NB4 (cell line): ENCODE results near the gene CDRT15.

ENCODE experiments used
- MYC ChIP-seq: IDR thresholded peaks from 2 replicates; pipeline ENCODE4 v1.6.1; 2011; ENCODE audit warnings: low read depth, low read length
- POLR2A ChIP-seq: IDR thresholded peaks from 2 replicates; pipeline ENCODE4 v1.6.1; 2011; ENCODE audit warnings: mild to moderate bottlenecking; ENCODE audit not compliant: insufficient read length; ENCODE audit errors: extremely low read depth
- TF ChIP-seq, protein P1 (sequence below): IDR thresholded peaks from one replicate; pipeline ENCODE4 v1.5.1; 2012; ENCODE audit warnings: low read depth, low read length
- TF ChIP-seq, protein P2 (sequence below): IDR thresholded peaks from 2 replicates; pipeline ENCODE4 v1.6.1; 2011; ENCODE audit warnings: low read depth, low read length

DNA sequence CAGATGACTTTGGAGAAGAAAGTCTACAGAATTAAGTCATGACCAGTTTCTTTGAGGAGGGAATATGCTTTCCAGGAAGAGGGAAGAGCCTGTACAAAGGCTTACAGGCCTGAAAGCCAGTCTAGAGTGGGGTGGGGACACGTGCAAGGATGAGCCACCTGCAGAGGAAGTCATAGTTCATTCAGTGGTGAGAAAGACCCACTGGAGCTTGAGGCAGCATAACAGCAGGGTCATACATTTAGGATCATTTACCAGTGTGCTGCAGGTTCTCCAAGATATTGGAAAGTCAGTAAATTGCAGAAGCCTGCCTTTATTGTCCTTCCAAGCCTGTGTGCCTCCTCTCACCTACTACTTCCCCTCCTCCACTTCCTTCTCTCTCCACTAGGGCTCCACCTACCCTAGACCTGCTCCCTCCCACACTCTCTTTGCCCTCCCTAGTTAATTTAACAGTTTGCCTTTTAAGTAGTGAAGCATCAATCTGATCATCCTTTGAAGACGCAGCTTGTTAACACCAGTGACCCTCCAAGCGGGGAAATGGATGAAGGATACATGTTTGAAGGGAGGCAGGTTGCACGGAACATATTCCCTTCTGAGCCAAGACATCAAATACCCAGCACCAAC, 40.2 kb downstream of the CDRT15 start:
- TF ChIP-seq, protein P1, sequence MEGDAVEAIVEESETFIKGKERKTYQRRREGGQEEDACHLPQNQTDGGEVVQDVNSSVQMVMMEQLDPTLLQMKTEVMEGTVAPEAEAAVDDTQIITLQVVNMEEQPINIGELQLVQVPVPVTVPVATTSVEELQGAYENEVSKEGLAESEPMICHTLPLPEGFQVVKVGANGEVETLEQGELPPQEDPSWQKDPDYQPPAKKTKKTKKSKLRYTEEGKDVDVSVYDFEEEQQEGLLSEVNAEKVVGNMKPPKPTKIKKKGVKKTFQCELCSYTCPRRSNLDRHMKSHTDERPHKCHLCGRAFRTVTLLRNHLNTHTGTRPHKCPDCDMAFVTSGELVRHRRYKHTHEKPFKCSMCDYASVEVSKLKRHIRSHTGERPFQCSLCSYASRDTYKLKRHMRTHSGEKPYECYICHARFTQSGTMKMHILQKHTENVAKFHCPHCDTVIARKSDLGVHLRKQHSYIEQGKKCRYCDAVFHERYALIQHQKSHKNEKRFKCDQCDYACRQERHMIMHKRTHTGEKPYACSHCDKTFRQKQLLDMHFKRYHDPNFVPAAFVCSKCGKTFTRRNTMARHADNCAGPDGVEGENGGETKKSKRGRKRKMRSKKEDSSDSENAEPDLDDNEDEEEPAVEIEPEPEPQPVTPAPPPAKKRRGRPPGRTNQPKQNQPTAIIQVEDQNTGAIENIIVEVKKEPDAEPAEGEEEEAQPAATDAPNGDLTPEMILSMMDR, result peak; percentile 23
- TF ChIP-seq POLR2A (no peak), MYC (no peak)
- TF ChIP-seq, protein P2, sequence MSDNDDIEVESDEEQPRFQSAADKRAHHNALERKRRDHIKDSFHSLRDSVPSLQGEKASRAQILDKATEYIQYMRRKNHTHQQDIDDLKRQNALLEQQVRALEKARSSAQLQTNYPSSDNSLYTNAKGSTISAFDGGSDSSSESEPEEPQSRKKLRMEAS, result no peak
